ENCODE measurements around the gene PP2D1.

Gene PP2D1

DNA sequence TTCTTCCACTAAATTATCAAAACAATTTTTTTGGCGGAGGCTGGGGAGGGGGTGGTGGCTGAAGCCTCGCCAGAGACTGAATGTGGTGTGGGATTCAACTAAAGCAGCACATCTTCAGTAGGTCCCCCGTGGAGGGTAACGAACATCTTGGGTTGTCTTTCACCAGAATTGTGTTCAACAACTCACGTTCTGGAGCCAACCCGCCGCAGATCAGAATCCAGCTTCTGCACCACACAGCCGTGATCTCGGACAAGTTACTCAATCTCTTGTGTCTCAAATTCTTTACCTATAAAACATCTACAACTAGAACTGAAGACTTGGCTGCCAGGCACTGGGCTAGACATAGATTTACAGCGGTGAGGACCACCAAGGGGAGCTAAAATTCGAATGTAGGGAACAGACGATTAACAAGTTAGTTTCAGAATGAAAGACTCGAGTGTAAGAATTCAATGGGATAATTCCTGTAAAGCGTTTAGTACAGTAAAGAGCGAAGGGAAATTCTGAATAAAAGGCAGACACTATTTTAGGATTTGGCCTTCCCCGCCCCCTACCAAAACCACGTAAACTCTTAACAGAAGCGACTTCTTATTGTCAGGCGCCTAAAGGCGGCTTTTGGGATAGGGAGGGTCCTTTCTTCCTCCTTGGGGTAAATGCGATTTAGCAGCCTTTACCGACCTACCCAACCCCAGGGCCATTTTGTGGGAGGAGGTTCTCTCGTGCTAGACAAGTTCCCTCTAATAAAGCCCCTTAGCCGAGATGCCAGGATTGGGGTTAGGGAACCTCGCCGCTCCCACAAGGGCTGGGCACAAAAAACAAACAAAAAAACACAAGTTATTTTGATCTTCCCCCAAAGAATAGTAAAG lies 65.9 kb downstream of the PP2D1 start:
- peak overlapping the region; percentile 97 for H3K27ac ChIP-seq
- TF ChIP-seq CTCF (conservative IDR thresholded peaks at IDR 0.05): no peak

- no peak for TF ChIP-seq CTCF (conservative IDR thresholded peaks at IDR 0.05)
- H3K27ac ChIP-seq: peak overlapping the region; percentile 97
Observed at GRCh38 chr3:19945534-19945933, 66.5 kb downstream of the PP2D1 start.

GRCh38 chr3:19940643-19941042 lies 71.4 kb downstream of the PP2D1 start:
- H3K27ac ChIP-seq: no peak overlapping the region
- TF ChIP-seq CTCF (conservative IDR thresholded peaks at IDR 0.05): no peak

GRCh38 chr3:19938295-19938627 lies 73.8 kb downstream of the PP2D1 start:
- no peak for TF ChIP-seq CTCF (conservative IDR thresholded peaks at IDR 0.05)
- H3K27ac ChIP-seq: no peak overlapping the region

GRCh38 chr3:19937459-19938294 lies 74.4 kb downstream of the PP2D1 start:
- no peak overlapping the region for H3K27ac ChIP-seq
- no peak for TF ChIP-seq CTCF (conservative IDR thresholded peaks at IDR 0.05)
